Tibial artery (tissue), 4 donors: Measurements from ENCODE around the gene OGFOD3.

Source experiments
- DNase-seq, 2 donors: peaks; one replicate each; pipeline ENCODE4 v3.0.0-alpha.2; 2019
- H3K27ac ChIP-seq, 2 donors: fragments of 200-600 bp; sonication (generic) in 1 of 2; 1 replicate in 1 of 2; 2 replicates in 1 of 2; pipeline ENCODE4 v1.5.1; 2018 to 2019; ENCODE audit warnings: mild to moderate bottlenecking in 1 of 2
- H3K27me3 ChIP-seq, 2 donors: fragments of 200-600 bp; sonication (generic) in 1 of 2; one replicate each; pipeline versions ENCODE4 v1.5.1 to v1.6.0; 2016 to 2019
- H3K36me3 ChIP-seq, 3 donors: fragments of 200-600 bp; sonication (generic) in 2 of 3; one replicate each; pipeline ENCODE4 v1.5.1; 2016 to 2019; ENCODE audit warnings: mild to moderate bottlenecking in 2 of 3
- H3K4me1 ChIP-seq, 4 donors: fragments of 200-600 bp; sonication (generic) in 2 of 4; 1 replicate in 3 of 4; 2 replicates in 1 of 4; pipeline ENCODE4 v1.5.1; 2016 to 2019
- H3K4me3 ChIP-seq, 2 donors: fragments of 200-600 bp; sonication (generic) in 1 of 2; 1 replicate in 1 of 2; 2 replicates in 1 of 2; pipeline ENCODE4 v1.5.1; 2018 to 2019; ENCODE audit warnings: mild to moderate bottlenecking in 2 of 2
- H3K9me3 ChIP-seq, 3 donors: fragments of 200-600 bp; sonication (generic) in 1 of 3; one replicate each; pipeline ENCODE4 v1.5.1; 2016 to 2019
- CTCF ChIP-seq, 2 experiments: fragments of 200-600 bp in 1 of 2; fragments of 450-650 bp in 1 of 2; IDR thresholded peaks; one replicate each; pipeline ENCODE4 v1.5.1; 2017 to 2019; ENCODE audit warnings: antibody characterized with exemption in 2 of 2, mild to moderate bottlenecking in 1 of 2, moderate library complexity in 1 of 2
- intact Hi-C: fragments of 100-400 bp; cut with DNase I; formaldehyde crosslinking; loops from one replicate; pipeline ENCODE4 v1.15.0; 2023; ENCODE audit warnings: low total_unique reads

Gene OGFOD3

GRCh38 chr17:82390015-82390859 lies 28.1 kb downstream of the OGFOD3 start:
- TF ChIP-seq CTCF (IDR thresholded peaks at IDR 0.05) = no peak
- H3K36me3 ChIP-seq = peaks cover 5 to 49% (median 31%) of the 10 kb centered on the region in 3 donors
- H3K27ac ChIP-seq = no peak overlapping the region
- H3K9me3 ChIP-seq = no peaks in the 10 kb centered on the region
- H3K4me1 ChIP-seq = peaks cover 0 to 21% (median 16%) of the 10 kb centered on the region in 4 donors
- H3K4me3 ChIP-seq = no peak overlapping the region
- intact Hi-C loops = no loop called here
- DNase-seq = no peak
- peaks cover 0 to 16% of the 10 kb centered on the region in 2 donors for H3K27me3 ChIP-seq

GRCh38 chr17:82389379-82389778 lies 29.0 kb downstream of the OGFOD3 start:
- Histone ChIP-seq H3K27me3 (peaks cover 0 to 16% of the 10 kb centered on the region in 2 donors), H3K9me3 (no peaks in the 10 kb centered on the region), H3K4me3 (no peak overlapping the region), H3K27ac (no peak overlapping the region), H3K36me3 (peaks cover 5 to 41% (median 22%) of the 10 kb centered on the region in 3 donors), H3K4me1 (peaks cover 0 to 30% (median 24%) of the 10 kb centered on the region in 4 donors)
- TF ChIP-seq CTCF (IDR thresholded peaks at IDR 0.05) = no peak
- DNase-seq = no peak
- intact Hi-C loops = no loop called here

- intact Hi-C loops = no loop called here
- TF ChIP-seq CTCF (IDR thresholded peaks at IDR 0.05) = no peak
- no peak overlapping the region for H3K4me3 ChIP-seq
- H3K9me3 ChIP-seq = no peaks in the 10 kb centered on the region
- H3K4me1 ChIP-seq = peaks cover 0 to 35% (median 26%) of the 10 kb centered on the region in 4 donors
- no peak for DNase-seq
- peaks cover 0 to 16% of the 10 kb centered on the region in 2 donors for H3K27me3 ChIP-seq
- H3K27ac ChIP-seq = no peak overlapping the region
- peaks cover 5 to 36% (median 22%) of the 10 kb centered on the region in 3 donors for H3K36me3 ChIP-seq
Measured at GRCh38 chr17:82388922-82389283, 29.5 kb downstream of the OGFOD3 start.

- Histone ChIP-seq H3K4me1 (peaks cover 0 to 35% (median 26%) of the 10 kb centered on the region in 4 donors), H3K4me3 (no peak overlapping the region), H3K36me3 (peaks cover 5 to 30% (median 20%) of the 10 kb centered on the region in 3 donors), H3K9me3 (no peaks in the 10 kb centered on the region), H3K27me3 (peaks cover 0 to 17% of the 10 kb centered on the region in 2 donors), H3K27ac (no peak overlapping the region)
- TF ChIP-seq CTCF (IDR thresholded peaks at IDR 0.05) = no peak
- intact Hi-C loops = no loop called here
- no peak for DNase-seq
Measured at GRCh38 chr17:82388223-82388921, 30.0 kb downstream of the OGFOD3 start.

- TF ChIP-seq CTCF (IDR thresholded peaks at IDR 0.05) = no peak
- Histone ChIP-seq H3K4me1 (peaks cover 0 to 35% (median 26%) of the 10 kb centered on the region in 4 donors), H3K27me3 (peaks cover 0 to 22% of the 10 kb centered on the region in 2 donors), H3K9me3 (no peaks in the 10 kb centered on the region), H3K36me3 (peaks cover 5 to 24% (median 14%) of the 10 kb centered on the region in 3 donors), H3K4me3 (no peak overlapping the region), H3K27ac (no peak overlapping the region)
- intact Hi-C loops = no loop called here
- no peak for DNase-seq
Measured at GRCh38 chr17:82387705-82388106, 30.7 kb downstream of the OGFOD3 start.
